Measurements from ENCODE around the gene SLC2A4RG.

The SLC2A4RG gene

GRCh38 chr20:63750807-63751470 lies 11.4 kb downstream of the SLC2A4RG start:
- DNase-seq (ENCODE audit: insufficient read length, low spot score) (no peak), FAIRE-seq (no peak)

GRCh38 chr20:63751471-63752271 lies 12.1 kb downstream of the SLC2A4RG start:
- FAIRE-seq (no peak), DNase-seq (ENCODE audit: insufficient read length, low spot score) (no peak)

- FAIRE-seq = no peak
- no peak for DNase-seq (ENCODE audit: insufficient read length, low spot score)
Observed at GRCh38 chr20:63752411-63753101, 13.0 kb downstream of the SLC2A4RG start.

GRCh38 chr20:63753381-63753780 lies 13.8 kb downstream of the SLC2A4RG start:
- DNase-seq (ENCODE audit: insufficient read length, low spot score) (no peak), FAIRE-seq (no peak)

GRCh38 chr20:63754008-63754407 lies 14.4 kb downstream of the SLC2A4RG start:
- FAIRE-seq = no peak
- DNase-seq (ENCODE audit: insufficient read length, low spot score) = no peak

- no peak for FAIRE-seq
Observed at GRCh38 chr20:63755933-63756647, 16.5 kb downstream of the SLC2A4RG start.

GRCh38 chr20:63756648-63756991 lies 17.0 kb downstream of the SLC2A4RG start:
- FAIRE-seq (no peak), DNase-seq (ENCODE audit: insufficient read length, low spot score) (no peak)

More at GRCh38 chr20:63755933-63756647, 16.5 kb downstream of the SLC2A4RG start:
- no peak for DNase-seq (ENCODE audit: insufficient read length, low spot score)

- DNase-seq (ENCODE audit: insufficient read length, low spot score) (no peak), FAIRE-seq (no peak)
Observed at GRCh38 chr20:63758152-63758551, 18.6 kb downstream of the SLC2A4RG start.

- DNase-seq (ENCODE audit: insufficient read length, low spot score) = no peak
- FAIRE-seq = no peak
Observed at GRCh38 chr20:63759377-63759901, 19.9 kb downstream of the SLC2A4RG start.

GRCh38 chr20:63765082-63765873 lies 25.7 kb downstream of the SLC2A4RG start:
- FAIRE-seq = no peak
- no peak for DNase-seq (ENCODE audit: insufficient read length, low spot score)

GRCh38 chr20:63765902-63766301 lies 26.3 kb downstream of the SLC2A4RG start:
- FAIRE-seq (no peak), DNase-seq (ENCODE audit: insufficient read length, low spot score) (no peak)

GRCh38 chr20:63766695-63767426 lies 27.3 kb downstream of the SLC2A4RG start:
- no peak for DNase-seq (ENCODE audit: insufficient read length, low spot score)
- no peak for FAIRE-seq

GRCh38 chr20:63767456-63767855 lies 27.9 kb downstream of the SLC2A4RG start:
- FAIRE-seq = no peak
- DNase-seq (ENCODE audit: insufficient read length, low spot score) = no peak

- FAIRE-seq (no peak), DNase-seq (ENCODE audit: insufficient read length, low spot score) (no peak)
Observed at GRCh38 chr20:63767886-63768285, 28.3 kb downstream of the SLC2A4RG start.

GRCh38 chr20:63768591-63769515 lies 29.3 kb downstream of the SLC2A4RG start:
- no peak for DNase-seq (ENCODE audit: insufficient read length, low spot score)
- FAIRE-seq = no peak

GRCh38 chr20:63769891-63770474 lies 30.4 kb downstream of the SLC2A4RG start:
- FAIRE-seq (no peak), DNase-seq (ENCODE audit: insufficient read length, low spot score) (no peak)

- no peak for FAIRE-seq
- DNase-seq (ENCODE audit: insufficient read length, low spot score) = no peak
Observed at GRCh38 chr20:63771046-63771707, 31.6 kb downstream of the SLC2A4RG start.
